Stimulated activated CD4-positive, alpha-beta T cell treated with anti-CD3 and anti-CD28 coated beads, TNF-alpha, amount 100 ng/mL, for 4 hours (primary cell): Measurements from ENCODE around the gene TRAPPC2L.

Source experiments
- DNase-seq, 3 experiments: peaks; one replicate each; pipeline ENCODE4 v3.0.0-alpha.2; 2020; ENCODE audit warnings: low read depth in 3 of 3

The TRAPPC2L gene

GRCh38 chr16:88839026-88839529 is 17.8 kb upstream of the TRAPPC2L start:
- DNase-seq: no peak

- no peak for DNase-seq
These were observed 17.0 kb upstream of the TRAPPC2L start for GRCh38 chr16:88839745-88840599.

DNA sequence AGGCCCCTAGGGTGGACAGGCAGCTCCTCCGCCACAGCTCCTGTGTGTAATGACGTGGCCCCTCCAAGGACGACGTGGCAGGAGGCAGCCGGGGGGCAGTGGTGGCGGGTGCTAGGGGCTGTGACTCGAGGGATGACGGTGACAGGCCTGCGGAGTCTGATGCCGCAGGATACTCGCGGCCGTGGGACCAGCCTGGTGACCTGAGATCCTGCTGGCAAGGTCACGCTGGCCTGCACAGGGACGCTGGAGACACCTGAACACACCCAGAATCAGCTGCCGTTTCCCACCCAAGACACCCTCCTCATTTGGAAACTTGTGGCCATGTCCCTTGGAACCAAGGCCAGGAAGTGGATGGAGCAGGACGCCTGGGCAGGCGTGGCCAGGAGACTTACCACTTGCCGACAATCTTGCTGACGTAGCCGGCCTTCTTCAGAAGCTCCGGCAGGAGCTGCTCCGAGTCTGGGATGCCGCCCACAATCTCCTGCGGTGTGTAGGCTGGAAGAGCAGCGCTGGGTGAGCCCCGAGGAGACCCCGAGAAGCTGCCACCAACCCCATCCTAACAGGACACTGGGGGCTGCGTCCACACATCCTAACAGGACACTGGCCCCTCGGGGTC is 16.2 kb upstream of the TRAPPC2L start:
- no peak for DNase-seq

DNA sequence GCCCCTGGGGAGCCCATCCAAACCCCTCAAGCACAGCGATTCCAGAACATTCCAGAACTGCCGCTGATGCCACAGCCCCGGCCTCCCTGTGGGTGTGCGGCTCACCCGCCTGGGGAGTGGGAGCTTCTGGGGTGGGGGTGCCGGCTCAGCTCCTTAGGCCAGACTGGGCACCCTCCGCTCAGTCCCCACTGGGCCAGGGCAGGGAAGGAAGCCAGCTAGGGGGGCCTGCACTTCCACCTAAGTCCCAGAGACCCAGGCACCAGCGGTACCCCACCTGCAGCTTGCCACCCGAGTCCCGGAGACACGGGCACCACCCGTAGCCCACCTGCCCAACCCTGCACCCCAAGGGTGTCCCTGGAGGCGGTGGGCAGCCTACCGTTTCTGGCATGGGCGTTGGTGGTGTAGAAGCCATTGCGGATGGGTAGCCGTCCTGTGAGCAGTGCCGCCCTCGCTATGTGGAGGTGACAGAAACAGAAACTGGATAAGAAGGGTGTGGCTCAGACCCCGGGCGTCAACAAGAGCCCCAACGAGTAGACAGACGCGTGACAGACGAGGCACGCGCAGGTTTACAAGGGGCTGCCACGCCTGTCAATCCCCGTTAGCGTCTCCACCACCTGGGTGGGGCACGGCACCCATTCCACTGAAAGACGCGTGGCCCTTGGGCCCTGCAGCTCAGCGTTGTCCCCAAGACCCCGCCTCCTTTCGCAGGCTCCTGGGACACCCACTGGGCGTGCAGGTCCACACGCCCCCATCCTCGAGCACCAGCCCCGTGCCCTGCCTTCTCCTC is 15.2 kb upstream of the TRAPPC2L start:
- DNase-seq: no peak

- DNase-seq: no peak
These were observed 14.6 kb upstream of the TRAPPC2L start for GRCh38 chr16:88842308-88842756.

GRCh38 chr16:88842806-88843205 is 14.1 kb upstream of the TRAPPC2L start:
- DNase-seq: no peak

- DNase-seq: no peak
These were observed 13.7 kb upstream of the TRAPPC2L start for GRCh38 chr16:88843256-88843655.

DNA sequence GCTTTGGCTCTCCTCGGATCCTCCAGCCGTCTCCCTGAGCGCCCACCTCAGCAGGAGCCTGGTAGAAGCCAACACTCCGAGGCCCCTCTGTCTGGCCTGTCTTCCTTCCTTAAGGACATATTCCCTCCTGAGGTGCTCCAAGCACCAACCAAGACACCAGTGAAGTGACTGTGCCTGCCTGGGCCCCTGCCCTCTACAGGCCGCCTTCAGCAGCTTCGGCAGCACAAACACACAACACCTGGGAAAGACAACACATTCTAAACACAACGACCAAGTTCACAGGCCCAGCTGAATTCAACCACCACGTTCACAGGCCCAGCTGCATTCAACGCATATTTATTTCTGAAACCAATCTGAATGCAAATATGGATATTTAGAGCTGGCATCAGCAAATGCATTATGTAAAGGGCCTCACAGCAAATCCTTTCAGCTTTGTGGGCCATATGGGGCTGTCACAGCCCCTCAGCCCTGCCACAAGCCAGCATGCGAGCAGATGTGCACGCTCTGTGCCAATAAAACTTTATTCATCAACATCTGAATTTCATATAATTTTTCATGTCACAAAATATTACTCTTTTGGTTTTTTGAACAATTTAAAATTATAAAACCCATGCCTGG is 12.4 kb upstream of the TRAPPC2L start:
- no peak for DNase-seq

GRCh38 chr16:88846088-88846487 is 10.8 kb upstream of the TRAPPC2L start:
- DNase-seq: no peak

GRCh38 chr16:88847654-88848053 is 9.3 kb upstream of the TRAPPC2L start:
- DNase-seq: no peak

DNA sequence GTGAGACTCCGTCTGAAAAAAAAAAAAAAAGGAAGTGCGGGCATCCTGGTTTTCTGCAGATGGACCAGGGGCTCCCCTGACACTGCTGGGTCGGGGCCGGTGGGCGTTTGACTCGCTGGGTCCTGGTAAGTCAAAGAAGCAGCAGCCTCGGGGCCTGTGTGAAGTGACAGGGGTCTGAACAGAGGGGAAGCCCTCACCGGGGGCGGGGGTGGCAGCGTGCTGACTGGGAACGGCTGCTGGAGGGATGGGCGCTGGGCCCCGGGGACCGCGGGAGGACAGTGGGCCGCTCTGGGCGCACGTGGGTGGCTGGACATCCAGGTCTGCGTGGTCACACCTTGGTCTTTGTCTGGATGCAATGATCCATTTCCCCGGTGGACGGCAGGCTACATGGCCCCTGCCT is 8.4 kb upstream of the TRAPPC2L start:
- DNase-seq: no peak

DNA sequence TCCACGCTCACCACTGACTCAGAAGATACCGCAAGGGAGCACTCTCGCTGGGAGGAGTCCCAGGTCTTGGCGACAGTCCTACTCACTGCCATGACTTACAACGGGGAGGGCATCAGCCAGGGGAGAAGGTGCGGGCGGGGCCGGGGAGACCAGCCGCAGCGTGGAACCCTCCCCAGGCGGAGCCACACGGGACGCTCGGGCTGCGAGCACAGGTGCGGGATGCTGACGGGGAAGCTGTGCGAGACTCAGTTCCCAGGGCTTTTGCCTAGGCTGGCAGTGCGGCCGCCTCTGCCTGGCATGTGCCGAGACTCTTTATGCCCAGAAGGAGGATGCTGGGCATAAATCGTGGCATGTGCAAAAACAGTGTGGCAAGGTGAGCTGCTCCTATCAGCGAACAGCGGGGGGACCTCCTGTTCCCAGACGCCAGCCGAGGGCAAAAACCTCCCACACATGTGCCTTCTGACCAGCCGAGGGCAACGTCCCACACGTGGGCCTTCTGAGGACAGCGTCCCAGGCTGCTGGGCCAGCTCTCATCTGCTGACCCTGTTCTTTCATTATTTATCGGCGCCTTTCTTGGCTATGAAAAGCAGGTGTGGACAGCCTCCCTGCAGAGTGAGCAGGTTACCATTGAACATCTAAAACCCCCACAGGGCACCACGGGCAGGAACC is 6.3 kb upstream of the TRAPPC2L start:
- DNase-seq: no peak

DNA sequence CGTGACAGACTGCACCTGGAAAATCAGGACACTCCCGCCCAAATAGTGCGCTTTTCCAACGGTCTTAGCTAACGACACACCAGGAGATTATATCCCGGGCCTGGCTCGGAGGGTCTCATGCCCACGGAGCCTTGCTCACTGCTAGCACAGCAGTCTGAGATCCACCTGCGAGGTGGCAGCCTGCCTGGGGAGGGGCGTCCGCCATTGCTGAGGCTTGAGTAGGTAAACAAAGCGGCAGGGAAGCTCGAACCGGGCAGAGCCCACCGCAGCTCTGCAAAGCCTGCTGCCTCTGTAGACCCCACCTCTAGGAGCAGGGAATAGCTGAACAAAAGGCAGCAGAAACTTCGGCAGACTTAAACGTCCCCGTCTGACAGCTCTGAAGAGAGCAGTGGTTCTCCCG is 5.3 kb upstream of the TRAPPC2L start:
- no peak for DNase-seq

GRCh38 chr16:88853325-88853941 is 3.5 kb upstream of the TRAPPC2L start:
- DNase-seq: no peak

- DNase-seq: no peak
These were observed 2.4 kb upstream of the TRAPPC2L start for GRCh38 chr16:88854306-88855111.

DNA sequence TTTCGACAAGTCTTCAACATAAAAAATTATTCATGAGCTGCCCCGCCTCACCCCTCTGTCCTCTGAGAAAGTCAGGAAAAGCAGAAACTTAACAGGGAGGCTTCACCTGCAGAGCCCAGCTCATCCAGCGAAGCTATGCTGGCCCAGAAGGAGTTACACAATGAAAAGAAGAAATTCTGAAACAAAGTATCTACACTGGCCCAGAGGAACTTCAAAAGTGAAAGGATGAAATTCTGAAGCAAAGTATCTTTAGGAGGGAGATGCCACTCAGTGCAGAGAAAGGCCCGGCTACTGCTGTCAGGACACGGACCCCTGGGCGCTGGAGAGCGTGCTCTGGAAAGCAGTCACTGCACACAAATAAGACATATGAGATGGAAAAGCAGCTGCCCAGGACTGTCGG is 1.8 kb upstream of the TRAPPC2L start:
- DNase-seq: no peak

DNA sequence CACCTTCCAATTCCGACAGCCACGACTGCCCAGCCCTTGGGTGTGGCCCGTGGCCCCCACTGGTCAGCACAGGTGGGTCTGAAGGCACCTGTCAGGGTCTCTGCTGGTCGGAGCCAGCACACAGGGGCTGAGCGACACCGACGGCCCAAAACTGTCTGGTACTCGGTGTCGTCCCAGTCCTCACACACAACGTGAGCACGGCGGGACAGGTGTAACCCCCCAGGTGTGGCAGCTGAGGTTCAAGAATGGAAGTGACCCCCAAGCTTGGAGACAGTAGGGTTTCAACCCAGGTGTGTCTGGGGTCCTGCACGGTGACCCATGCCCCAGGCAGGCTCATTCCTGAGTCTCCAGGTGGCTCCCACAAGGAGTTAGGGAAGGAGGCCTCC is 1.2 kb upstream of the TRAPPC2L start:
- no peak for DNase-seq

DNA sequence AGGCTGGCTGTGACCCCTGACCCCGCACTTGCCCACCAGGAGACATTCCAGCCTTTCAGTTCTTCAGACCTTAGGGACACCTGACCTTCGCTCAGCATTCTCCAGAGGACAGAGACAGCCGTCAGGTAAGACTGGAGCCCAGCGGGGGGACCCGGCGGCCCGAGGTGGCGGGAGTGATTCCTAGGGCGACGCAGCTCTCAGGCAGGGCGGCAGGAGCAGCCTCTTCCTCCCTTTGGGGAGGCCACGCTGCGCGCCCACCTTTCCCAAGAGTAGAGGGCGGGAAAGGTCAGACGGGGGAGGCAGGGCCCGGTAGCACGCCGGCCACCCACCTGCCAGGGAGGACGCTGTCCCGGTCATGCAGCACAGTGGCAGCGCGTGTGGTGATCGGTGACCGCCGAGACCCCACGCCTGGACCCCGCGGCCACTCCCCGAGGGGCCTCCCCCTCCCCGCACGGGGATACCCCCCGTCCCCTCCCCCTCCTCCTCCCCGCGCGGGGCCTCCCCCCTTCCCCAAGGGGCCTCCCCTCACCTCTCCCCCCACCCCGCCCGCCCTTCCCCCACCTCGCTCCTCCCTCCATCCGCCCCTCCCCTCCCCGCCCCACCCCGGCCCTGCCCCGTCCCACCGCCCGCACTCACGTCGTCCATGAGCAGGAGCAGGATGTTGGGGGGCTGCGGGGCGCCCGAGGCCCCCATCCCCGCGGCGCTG is 652 bp upstream of the TRAPPC2L start:
- peak in 1 of 3 experiments; percentile 13 for DNase-seq

GRCh38 chr16:88857728-88858339 is 907 bp downstream of the TRAPPC2L start:
- peak; percentile 58 to 61 (median 60) for DNase-seq
